Left forelimb (tissue), 1 donor: ENCODE measurements around the gene WASL.
"Not testable (repeated sequence)": the region's sequence is repeated elsewhere in the genome, so short reads cannot be mapped to it uniquely, and the experiment has no call there.

Experiments
- DNase-seq: peaks from one replicate; pipeline ENCODE4 v3.0.0-alpha.2; 2018; ENCODE audit warnings: low spot score

WASL gene

GRCh38 chr7:123768493-123768892, 19.7 kb upstream of the WASL start:
- no peak for DNase-seq

- DNase-seq: no peak
Measured at GRCh38 chr7:123763191-123763661, 14.4 kb upstream of the WASL start.

- DNase-seq: no peak
Measured at GRCh38 chr7:123761729-123762128, 12.9 kb upstream of the WASL start.

GRCh38 chr7:123757095-123757494, 8.3 kb upstream of the WASL start:
- DNase-seq: no peak

- DNase-seq: no peak
Measured at GRCh38 chr7:123755338-123755737, 6.5 kb upstream of the WASL start.

- no peak for DNase-seq
Measured at GRCh38 chr7:123754271-123754871, 5.6 kb upstream of the WASL start.

- no peak for DNase-seq
Measured at GRCh38 chr7:123752534-123752933, 3.7 kb upstream of the WASL start.

GRCh38 chr7:123751821-123752220, 3.0 kb upstream of the WASL start:
- DNase-seq: no peak

- no peak for DNase-seq
Measured at GRCh38 chr7:123750389-123751230, 1.8 kb upstream of the WASL start.

GRCh38 chr7:123749537-123749857, 694 bp upstream of the WASL start:
- no peak for DNase-seq

GRCh38 chr7:123748171-123748733, 551 bp downstream of the WASL start:
- DNase-seq: peak; percentile 70

GRCh38 chr7:123747620-123748141, 1.1 kb downstream of the WASL start:
- peak; percentile 70 for DNase-seq

- no peak for DNase-seq
Measured at GRCh38 chr7:123746931-123747488, 1.8 kb downstream of the WASL start.

- no peak for DNase-seq
Measured at GRCh38 chr7:123746055-123746454, 2.7 kb downstream of the WASL start.

- DNase-seq: no peak
Measured at GRCh38 chr7:123745437-123745836, 3.4 kb downstream of the WASL start.

- no peak for DNase-seq
Measured at GRCh38 chr7:123744416-123744815, 4.4 kb downstream of the WASL start.

- no peak for DNase-seq
Measured at GRCh38 chr7:123741940-123742339, 6.9 kb downstream of the WASL start.

- DNase-seq: no peak
Measured at GRCh38 chr7:123738808-123739207, 10.0 kb downstream of the WASL start.

GRCh38 chr7:123738356-123738755, 10.4 kb downstream of the WASL start:
- no peak for DNase-seq

- DNase-seq: not testable (repeated sequence)
Measured at GRCh38 chr7:123737168-123737674, 11.6 kb downstream of the WASL start.

GRCh38 chr7:123735539-123735938, 13.3 kb downstream of the WASL start:
- no peak for DNase-seq

GRCh38 chr7:123734498-123734897, 14.3 kb downstream of the WASL start:
- no peak for DNase-seq
